Retinal pigment epithelial cell (primary cell): Measurements from ENCODE around the gene CIB4.

Source experiments
- DNase-seq: peaks from one replicate; pipeline ENCODE4 v3.0.0-alpha.2; 2010; ENCODE audit warnings: low read depth
- H3K4me3 ChIP-seq: 2 replicates; pipeline ENCODE4 v1.5.1; 2011; ENCODE audit warnings: mild to moderate bottlenecking, low read length, control low read depth, moderate library complexity
- TF ChIP-seq, protein P1 (sequence below): conservative IDR thresholded peaks from 2 replicates; pipeline ENCODE4 v1.5.1; 2011; ENCODE audit warnings: low read depth, low read length, control low read depth, inconsistent platforms

Gene CIB4

DNA sequence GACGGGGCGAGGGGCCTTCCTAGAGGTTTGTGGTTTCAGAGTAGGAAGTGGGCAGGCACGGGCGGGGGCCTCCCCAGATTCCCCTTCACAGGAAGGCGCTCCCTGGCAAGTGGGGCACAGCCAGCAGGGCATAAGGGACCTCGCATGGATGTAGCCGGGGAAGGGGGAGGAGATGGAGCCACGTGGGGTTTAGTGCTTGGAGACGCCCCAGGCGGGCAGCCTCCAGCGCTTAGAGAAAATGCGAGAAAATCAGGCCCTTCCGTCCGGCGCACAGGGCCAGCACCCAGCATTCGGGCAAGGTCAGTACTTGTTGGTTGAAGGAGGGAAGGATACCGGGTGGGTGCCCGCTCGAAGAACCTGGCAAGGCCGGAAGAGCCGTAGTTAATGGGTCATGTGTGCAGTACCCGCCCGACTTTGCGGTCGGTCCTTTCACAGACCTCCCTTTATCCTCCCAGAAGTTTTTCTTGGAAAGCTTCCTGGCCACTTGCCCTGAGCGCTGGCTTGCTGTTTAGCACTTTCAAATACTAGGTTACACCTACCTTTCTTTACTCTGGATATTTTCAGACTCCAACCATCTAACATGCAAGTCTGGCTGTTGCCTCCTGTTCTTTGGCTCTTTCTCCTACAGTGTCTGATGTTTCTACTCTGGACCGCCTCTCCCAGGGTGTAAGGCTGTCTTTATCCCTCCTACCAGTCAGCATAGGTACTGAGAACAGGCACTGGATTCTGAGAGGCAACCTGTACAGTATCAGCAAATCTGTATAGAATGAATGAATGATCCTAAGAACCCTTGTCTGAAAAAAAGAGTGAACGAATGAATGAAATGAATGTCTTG, 78.1 kb downstream of the CIB4 start:
- peak; percentile 49 for DNase-seq
- peak overlapping the region; percentile 33 for H3K4me3 ChIP-seq
- TF ChIP-seq, protein P1, sequence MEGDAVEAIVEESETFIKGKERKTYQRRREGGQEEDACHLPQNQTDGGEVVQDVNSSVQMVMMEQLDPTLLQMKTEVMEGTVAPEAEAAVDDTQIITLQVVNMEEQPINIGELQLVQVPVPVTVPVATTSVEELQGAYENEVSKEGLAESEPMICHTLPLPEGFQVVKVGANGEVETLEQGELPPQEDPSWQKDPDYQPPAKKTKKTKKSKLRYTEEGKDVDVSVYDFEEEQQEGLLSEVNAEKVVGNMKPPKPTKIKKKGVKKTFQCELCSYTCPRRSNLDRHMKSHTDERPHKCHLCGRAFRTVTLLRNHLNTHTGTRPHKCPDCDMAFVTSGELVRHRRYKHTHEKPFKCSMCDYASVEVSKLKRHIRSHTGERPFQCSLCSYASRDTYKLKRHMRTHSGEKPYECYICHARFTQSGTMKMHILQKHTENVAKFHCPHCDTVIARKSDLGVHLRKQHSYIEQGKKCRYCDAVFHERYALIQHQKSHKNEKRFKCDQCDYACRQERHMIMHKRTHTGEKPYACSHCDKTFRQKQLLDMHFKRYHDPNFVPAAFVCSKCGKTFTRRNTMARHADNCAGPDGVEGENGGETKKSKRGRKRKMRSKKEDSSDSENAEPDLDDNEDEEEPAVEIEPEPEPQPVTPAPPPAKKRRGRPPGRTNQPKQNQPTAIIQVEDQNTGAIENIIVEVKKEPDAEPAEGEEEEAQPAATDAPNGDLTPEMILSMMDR: no peak

DNA sequence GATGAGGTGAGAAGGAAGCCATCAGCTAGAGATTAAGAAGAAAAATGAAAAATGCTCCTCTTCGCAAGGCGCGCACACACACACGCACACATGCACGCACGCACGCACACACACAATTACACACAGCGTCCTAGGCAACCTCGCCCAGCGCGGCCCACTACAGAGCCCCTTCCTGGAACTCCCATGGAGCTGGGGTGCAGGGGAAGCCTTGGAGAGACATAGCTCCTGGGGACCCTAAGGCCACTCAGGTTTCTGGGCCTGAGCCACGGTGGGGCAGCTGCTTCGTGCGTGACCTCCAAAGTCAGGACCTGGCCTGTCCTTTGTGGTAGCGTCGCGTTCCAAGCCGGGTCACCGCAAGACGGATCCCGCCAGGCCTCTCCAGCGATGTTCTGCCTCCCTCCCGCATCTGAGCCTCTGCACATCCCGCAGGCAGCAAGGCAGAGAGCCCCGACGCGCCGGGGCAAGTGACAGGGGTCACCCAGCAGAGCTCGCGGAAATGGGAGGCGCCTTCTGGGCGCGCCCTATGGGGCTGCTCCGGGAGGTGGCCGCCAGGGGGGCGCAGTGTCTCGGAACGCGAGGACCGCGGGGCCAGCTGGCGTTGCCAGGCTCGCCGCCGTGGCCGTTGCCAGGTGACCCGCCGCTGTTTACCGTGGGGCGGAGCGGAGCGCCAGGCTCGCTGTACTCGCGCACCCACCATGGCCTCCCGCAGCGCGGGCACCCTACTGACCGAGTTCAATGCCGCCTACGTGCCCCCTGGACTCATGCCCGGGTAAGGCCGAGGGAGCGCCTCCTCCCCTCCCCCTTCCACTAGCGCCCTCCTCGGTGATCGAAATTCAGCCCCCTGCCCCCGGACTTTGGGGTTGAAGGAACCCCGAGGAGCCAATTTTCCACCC, 79.0 kb downstream of the CIB4 start:
- peak overlapping the region; percentile 33 for H3K4me3 ChIP-seq
- TF ChIP-seq, protein P1: peak; percentile 30
- DNase-seq: no peak

DNA sequence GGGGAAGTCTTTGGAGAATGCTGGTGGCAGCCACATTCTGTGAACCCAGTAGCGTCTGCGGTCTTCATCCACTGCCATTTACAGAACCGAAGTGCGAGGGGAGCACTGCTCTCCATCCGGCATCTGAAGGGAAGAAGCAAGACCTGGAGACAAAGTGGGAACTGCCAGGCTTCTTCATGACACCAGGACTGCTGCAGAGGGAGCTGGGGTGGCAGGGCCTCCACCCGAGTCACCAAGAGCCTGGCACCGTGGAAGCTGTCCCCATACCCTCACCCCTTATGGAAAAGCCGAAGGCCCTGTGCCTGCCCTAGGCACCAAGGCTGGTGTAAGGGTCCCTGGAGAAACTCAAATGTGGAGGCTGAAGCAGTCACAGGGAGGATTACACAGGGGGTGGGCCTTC, 79.8 kb downstream of the CIB4 start:
- no peak for DNase-seq
- TF ChIP-seq, protein P1: no peak

DNA sequence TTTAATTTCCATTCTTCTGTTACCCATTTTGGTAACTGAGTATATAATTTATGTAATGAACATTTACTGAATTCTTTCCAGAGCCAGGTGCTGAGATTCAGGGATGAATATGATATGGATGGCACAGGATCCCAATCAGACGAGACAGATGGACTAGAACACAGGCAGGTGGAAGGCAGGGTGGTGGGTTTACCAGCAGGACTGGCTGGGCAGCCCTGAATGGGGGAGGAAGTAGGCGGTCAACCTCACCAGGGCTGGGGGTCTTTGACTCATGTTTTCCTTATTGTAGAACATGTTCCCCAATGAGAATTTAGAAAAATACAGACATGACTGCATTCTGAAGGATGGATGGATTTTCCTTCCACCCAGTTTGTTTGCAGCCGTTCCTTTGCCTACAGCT, 80.3 kb downstream of the CIB4 start:
- TF ChIP-seq, protein P1: no peak
- no peak overlapping the region for H3K4me3 ChIP-seq
- DNase-seq: no peak

More for the DNA sequence above, 79.8 kb downstream of the CIB4 start:
- no peak overlapping the region for H3K4me3 ChIP-seq

DNA sequence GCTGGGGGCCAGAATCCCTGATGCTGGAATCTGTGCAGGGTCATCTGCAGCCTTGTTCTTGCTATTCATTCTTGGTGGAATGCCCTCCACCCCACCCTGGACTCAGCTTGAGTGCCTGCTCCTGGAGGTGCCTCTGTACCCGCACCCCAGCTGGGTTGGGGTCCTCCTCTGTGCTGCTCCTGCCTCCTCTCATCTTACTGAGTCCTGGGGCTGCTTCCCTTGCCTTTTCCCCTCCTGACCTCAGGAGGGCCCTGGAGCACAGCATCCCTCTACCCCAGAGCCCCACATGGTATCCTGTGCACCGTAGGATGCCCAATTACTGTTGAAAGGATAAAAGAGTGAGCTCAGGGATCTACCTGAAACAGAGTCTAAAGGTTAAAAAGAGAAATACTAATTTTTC, 81.6 kb downstream of the CIB4 start:
- TF ChIP-seq, protein P1: no peak
- no peak for DNase-seq

DNA sequence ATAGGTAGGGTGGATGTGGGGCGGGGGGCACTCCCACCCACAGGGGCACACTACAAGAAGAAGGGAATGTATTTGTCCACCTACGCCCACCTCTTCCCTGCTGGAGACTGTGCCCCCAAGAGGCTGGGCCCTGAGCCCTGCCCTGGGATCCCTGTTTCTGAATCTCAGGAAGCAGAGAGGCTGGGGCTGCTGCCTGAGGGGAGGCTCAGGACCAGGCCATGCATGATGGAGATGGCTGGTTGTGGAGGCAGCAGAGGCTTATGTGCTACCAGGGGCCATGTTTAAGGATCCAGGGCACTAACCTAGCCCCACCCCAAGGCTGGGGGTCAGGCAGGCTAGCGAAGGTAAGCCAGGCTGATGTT, 82.1 kb downstream of the CIB4 start:
- DNase-seq: no peak
- TF ChIP-seq, protein P1: no peak

More for the DNA sequence above, 81.6 kb downstream of the CIB4 start:
- H3K4me3 ChIP-seq: no peak overlapping the region

More for the DNA sequence above, 82.1 kb downstream of the CIB4 start:
- H3K4me3 ChIP-seq: no peak overlapping the region
